ENCODE data around the gene LMO7. TPM values are rescaled to one million over a fixed set of nuclear protein-coding genes. Genes with fewer than 3 reads are reported as not detected.

Gene LMO7
- total and polyA plus RNA-seq, 11 donors = 195 to 573 (median 425) TPM

- H3K9me3 ChIP-seq = peaks cover 0 to 4% (median 0%) of the 10 kb centered on the region in 12 donors
- ATAC-seq = no peak
- intact Hi-C loops (cut with DNase I) = no loop called here
- H3K27ac ChIP-seq = no peak overlapping the region
- TF ChIP-seq POLR2A (IDR thresholded peaks at IDR 0.05) = no peak
- no peak for TF ChIP-seq CTCF (IDR thresholded peaks at IDR 0.05)
- 61 to 68% (median 64%) methylated on average over 3 of the region's 3 CpGs for WGBS, 4 donors
- H3K27me3 ChIP-seq = no peaks in the 10 kb centered on the region
- peaks cover 0 to 8% (median 2%) of the 10 kb centered on the region in 12 donors for H3K4me1 ChIP-seq
- H3K4me3 ChIP-seq = no peak overlapping the region
- no peak for DNase-seq
- H3K36me3 ChIP-seq = no peaks in the 10 kb centered on the region
Observed at GRCh38 chr13:75897386-75897785, 261.3 kb downstream of the LMO7 start.

- Histone ChIP-seq H3K36me3 (no peaks in the 10 kb centered on the region), H3K27me3 (no peaks in the 10 kb centered on the region), H3K27ac (peak overlapping the region in 1 of 12 donors; percentile 25), H3K4me3 (no peak overlapping the region), H3K4me1 (peaks cover 0 to 8% (median 2%) of the 10 kb centered on the region in 12 donors), H3K9me3 (peaks cover 0 to 4% (median 0%) of the 10 kb centered on the region in 12 donors)
- WGBS, 4 donors = 38 to 57% (median 50%) methylated on average over 2 of the region's 2 CpGs
- DNase-seq (peak in 3 of 5 donors; percentile 32 to 48 (median 36)), ATAC-seq (peak in 3 of 4 donors; percentile 59 to 69 (median 65))
- intact Hi-C loops (cut with DNase I) = loop anchor here in 2 of 10 donors (10.0 kb wide), 2 partner anchors 103 to 113 kb away; no protein-coding TSS in a partner anchor
- TF ChIP-seq CTCF (IDR thresholded peaks at IDR 0.05) = no peak
- TF ChIP-seq POLR2A (IDR thresholded peaks at IDR 0.05) = no peak
Observed at GRCh38 chr13:75901501-75901900, 265.4 kb downstream of the LMO7 start.

GRCh38 chr13:75902166-75903104 lies 266.3 kb downstream of the LMO7 start:
- intact Hi-C loops (cut with DNase I) = loop anchor here in 2 of 10 donors (10.0 kb wide), 2 partner anchors 102 to 112 kb away; no protein-coding TSS in a partner anchor
- WGBS, 4 donors = 55 to 65% (median 61%) methylated on average over 7 to 8 of the region's 8 CpGs

More at GRCh38 chr13:75902166-75903104, 266.3 kb downstream of the LMO7 start:
- DNase-seq = no peak
- peaks cover 0 to 13% (median 2%) of the 10 kb centered on the region in 12 donors for H3K4me1 ChIP-seq
- H3K27ac ChIP-seq = no peak overlapping the region
- no peaks in the 10 kb centered on the region for H3K36me3 ChIP-seq
- no peak overlapping the region for H3K4me3 ChIP-seq
- H3K27me3 ChIP-seq = no peaks in the 10 kb centered on the region
- peaks cover 0 to 4% (median 0%) of the 10 kb centered on the region in 12 donors for H3K9me3 ChIP-seq
- ATAC-seq = peak; percentile 72 to 88 (median 82)
- TF ChIP-seq POLR2A (IDR thresholded peaks at IDR 0.05) (no peak), CTCF (IDR thresholded peaks at IDR 0.05) (no peak)
